Measurements from ENCODE around the gene TMEM141. TPM values are rescaled to one million over a fixed set of nuclear protein-coding genes. Genes with fewer than 3 reads are reported as not detected.
"Not testable (repeated sequence)": the region's sequence is repeated elsewhere in the genome, so short reads cannot be mapped to it uniquely, and the experiment has no call there.

Gene TMEM141
- polyA plus RNA-seq, 4 donors: 69.6 to 89.4 (median 73.2) TPM

- no peak for DNase-seq (ENCODE audit: low read depth in 4 of 4, low spot score in 3 of 4)
Measured at GRCh38 chr9:136769710-136770191, 21.4 kb upstream of the TMEM141 start.

GRCh38 chr9:136771907-136772415, 19.2 kb upstream of the TMEM141 start:
- DNase-seq (ENCODE audit: low read depth in 4 of 4, low spot score in 3 of 4): no peak

- no peak for DNase-seq (ENCODE audit: low read depth in 4 of 4, low spot score in 3 of 4)
Measured at GRCh38 chr9:136773386-136774044, 17.6 kb upstream of the TMEM141 start.

GRCh38 chr9:136774416-136775045, 16.6 kb upstream of the TMEM141 start:
- DNase-seq (ENCODE audit: low read depth in 4 of 4, low spot score in 3 of 4): no peak

GRCh38 chr9:136775191-136775590, 16.0 kb upstream of the TMEM141 start:
- no peak for DNase-seq (ENCODE audit: low read depth in 4 of 4, low spot score in 3 of 4)

GRCh38 chr9:136776947-136777346, 14.2 kb upstream of the TMEM141 start:
- DNase-seq (ENCODE audit: low read depth in 4 of 4, low spot score in 3 of 4): no peak

GRCh38 chr9:136777359-136777758, 13.8 kb upstream of the TMEM141 start:
- DNase-seq (ENCODE audit: low read depth in 4 of 4, low spot score in 3 of 4): no peak

- no peak for DNase-seq (ENCODE audit: low read depth in 4 of 4, low spot score in 3 of 4)
Measured at GRCh38 chr9:136779808-136780207, 11.3 kb upstream of the TMEM141 start.

GRCh38 chr9:136782452-136782851, 8.7 kb upstream of the TMEM141 start:
- DNase-seq (ENCODE audit: low read depth in 4 of 4, low spot score in 3 of 4): no peak

GRCh38 chr9:136784249-136784996, 6.7 kb upstream of the TMEM141 start:
- DNase-seq (ENCODE audit: low read depth in 4 of 4, low spot score in 3 of 4): no peak

GRCh38 chr9:136784997-136785361, 6.2 kb upstream of the TMEM141 start:
- no peak for DNase-seq (ENCODE audit: low read depth in 4 of 4, low spot score in 3 of 4)

GRCh38 chr9:136785565-136786355, 5.4 kb upstream of the TMEM141 start:
- DNase-seq (ENCODE audit: low read depth in 4 of 4, low spot score in 3 of 4): not testable (repeated sequence)

- no peak for DNase-seq (ENCODE audit: low read depth in 4 of 4, low spot score in 3 of 4)
Measured at GRCh38 chr9:136786451-136786850, 4.7 kb upstream of the TMEM141 start.

GRCh38 chr9:136786983-136787382, 4.2 kb upstream of the TMEM141 start:
- DNase-seq (ENCODE audit: low read depth in 4 of 4, low spot score in 3 of 4): not testable (repeated sequence)

GRCh38 chr9:136787690-136788400, 3.3 kb upstream of the TMEM141 start:
- no peak for DNase-seq (ENCODE audit: low read depth in 4 of 4, low spot score in 3 of 4)

- DNase-seq (ENCODE audit: low read depth in 4 of 4, low spot score in 3 of 4): not testable (repeated sequence)
Measured at GRCh38 chr9:136788644-136789522, 2.3 kb upstream of the TMEM141 start.

GRCh38 chr9:136789523-136789937, 1.6 kb upstream of the TMEM141 start:
- no peak for DNase-seq (ENCODE audit: low read depth in 4 of 4, low spot score in 3 of 4)

- DNase-seq (ENCODE audit: low read depth in 4 of 4, low spot score in 3 of 4): no peak
Measured at GRCh38 chr9:136791516-136792276, 552 bp downstream of the TMEM141 start.

Data from right renal pelvis (tissue), 4 donors.